K562 (cell line): Measurements from ENCODE around the gene ITPKB.

Source experiments
- CHD4 ChIP-seq: fragments of 200-600 bp; sonication (generic); IDR thresholded peaks from 3 replicates; pipeline ENCODE4 v1.6.1; 2012; ENCODE audit warnings: low read depth, mild to moderate bottlenecking, mixed read lengths, low read length, inconsistent platforms; ENCODE audit not compliant: insufficient read depth, insufficient replicate concordance, poor library complexity, severe bottlenecking
- RFX5 ChIP-seq: IDR thresholded peaks from 2 replicates; pipeline ENCODE4 v1.6.1; 2011; ENCODE audit warnings: low read depth, mild to moderate bottlenecking, improper control_type of control experiment, low read length
- TF ChIP-seq, protein P1 (sequence below): sonication (generic); formaldehyde crosslinking; IDR thresholded peaks from 2 replicates; pipeline ENCODE4 v1.5.0; 2020; ENCODE audit warnings: missing genetic modification reagents
- TF ChIP-seq, protein P2 (sequence below), 3 experiments: IDR thresholded peaks in 2 of 3; conservative IDR thresholded peaks in 1 of 3; 2 replicates each; pipeline ENCODE4 v1.5.1; 2011 to 2012; ENCODE audit warnings: low read length in 3 of 3, mild to moderate bottlenecking in 3 of 3, control low read depth in 2 of 3, improper control_type of control experiment in 1 of 3, inconsistent platforms in 1 of 3, low read depth in 1 of 3, mixed read lengths in 1 of 3, moderate library complexity in 1 of 3; ENCODE audit not compliant: insufficient read depth in 2 of 3

DNA sequence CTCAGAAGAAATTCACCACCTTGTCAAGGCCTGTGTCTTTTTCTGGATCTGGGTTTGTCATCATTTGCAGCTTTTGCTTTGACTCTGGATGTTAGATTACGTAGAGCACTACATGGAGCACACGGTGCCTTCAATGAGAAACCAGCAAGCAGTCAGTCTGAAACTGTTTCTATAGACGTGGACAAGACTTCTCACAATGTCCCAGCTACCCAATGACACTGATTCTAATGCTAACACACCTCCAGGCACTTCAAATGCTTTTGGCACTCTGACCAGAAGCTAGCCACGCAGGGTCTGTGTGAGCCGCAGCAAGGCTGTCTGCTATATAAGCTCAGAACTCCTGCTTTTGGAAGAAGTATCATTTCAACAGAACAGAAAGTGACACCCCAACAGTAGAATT lies 38.2 kb downstream of the ITPKB start:
- TF ChIP-seq, protein P1, sequence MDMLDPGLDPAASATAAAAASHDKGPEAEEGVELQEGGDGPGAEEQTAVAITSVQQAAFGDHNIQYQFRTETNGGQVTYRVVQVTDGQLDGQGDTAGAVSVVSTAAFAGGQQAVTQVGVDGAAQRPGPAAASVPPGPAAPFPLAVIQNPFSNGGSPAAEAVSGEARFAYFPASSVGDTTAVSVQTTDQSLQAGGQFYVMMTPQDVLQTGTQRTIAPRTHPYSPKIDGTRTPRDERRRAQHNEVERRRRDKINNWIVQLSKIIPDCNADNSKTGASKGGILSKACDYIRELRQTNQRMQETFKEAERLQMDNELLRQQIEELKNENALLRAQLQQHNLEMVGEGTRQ (CRISPR knock-in tag), result no peak
- TF ChIP-seq, protein P2, sequence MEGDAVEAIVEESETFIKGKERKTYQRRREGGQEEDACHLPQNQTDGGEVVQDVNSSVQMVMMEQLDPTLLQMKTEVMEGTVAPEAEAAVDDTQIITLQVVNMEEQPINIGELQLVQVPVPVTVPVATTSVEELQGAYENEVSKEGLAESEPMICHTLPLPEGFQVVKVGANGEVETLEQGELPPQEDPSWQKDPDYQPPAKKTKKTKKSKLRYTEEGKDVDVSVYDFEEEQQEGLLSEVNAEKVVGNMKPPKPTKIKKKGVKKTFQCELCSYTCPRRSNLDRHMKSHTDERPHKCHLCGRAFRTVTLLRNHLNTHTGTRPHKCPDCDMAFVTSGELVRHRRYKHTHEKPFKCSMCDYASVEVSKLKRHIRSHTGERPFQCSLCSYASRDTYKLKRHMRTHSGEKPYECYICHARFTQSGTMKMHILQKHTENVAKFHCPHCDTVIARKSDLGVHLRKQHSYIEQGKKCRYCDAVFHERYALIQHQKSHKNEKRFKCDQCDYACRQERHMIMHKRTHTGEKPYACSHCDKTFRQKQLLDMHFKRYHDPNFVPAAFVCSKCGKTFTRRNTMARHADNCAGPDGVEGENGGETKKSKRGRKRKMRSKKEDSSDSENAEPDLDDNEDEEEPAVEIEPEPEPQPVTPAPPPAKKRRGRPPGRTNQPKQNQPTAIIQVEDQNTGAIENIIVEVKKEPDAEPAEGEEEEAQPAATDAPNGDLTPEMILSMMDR (IDR thresholded peaks at IDR 0.05 in 2 of 3, conservative IDR thresholded peaks at IDR 0.05 in 1 of 3; ENCODE audit: insufficient read depth in 2 of 3, low read depth in 1 of 3, low read length in 3 of 3), result no peak
- TF ChIP-seq CHD4 (no peak), RFX5 (no peak)
